Measurements from ENCODE around the gene ZCCHC7. TPM values are rescaled to one million over a fixed set of nuclear protein-coding genes. Genes with fewer than 3 reads are reported as not detected.

Gene ZCCHC7
- total RNA-seq, 1 donor from 2014 or later: 25.1 TPM

GRCh38 chr9:37126214-37126788 is 5.9 kb downstream of the ZCCHC7 start:
- H3K27ac ChIP-seq: no peak overlapping the region
- no peak for DNase-seq (ENCODE audit: low spot score in 2 of 2)
- intact Hi-C loops (cut with DNase I): loop anchor here (10.0 kb wide), 1 partner anchor 298 kb away; the partner anchor contains the start of gene GRHPR
- H3K27me3 ChIP-seq: no peaks in the 10 kb centered on the region
- no peak overlapping the region for H3K4me3 ChIP-seq
- peaks cover 9 to 26% of the 10 kb centered on the region in 2 donors for H3K36me3 ChIP-seq
- TF ChIP-seq, protein P1, sequence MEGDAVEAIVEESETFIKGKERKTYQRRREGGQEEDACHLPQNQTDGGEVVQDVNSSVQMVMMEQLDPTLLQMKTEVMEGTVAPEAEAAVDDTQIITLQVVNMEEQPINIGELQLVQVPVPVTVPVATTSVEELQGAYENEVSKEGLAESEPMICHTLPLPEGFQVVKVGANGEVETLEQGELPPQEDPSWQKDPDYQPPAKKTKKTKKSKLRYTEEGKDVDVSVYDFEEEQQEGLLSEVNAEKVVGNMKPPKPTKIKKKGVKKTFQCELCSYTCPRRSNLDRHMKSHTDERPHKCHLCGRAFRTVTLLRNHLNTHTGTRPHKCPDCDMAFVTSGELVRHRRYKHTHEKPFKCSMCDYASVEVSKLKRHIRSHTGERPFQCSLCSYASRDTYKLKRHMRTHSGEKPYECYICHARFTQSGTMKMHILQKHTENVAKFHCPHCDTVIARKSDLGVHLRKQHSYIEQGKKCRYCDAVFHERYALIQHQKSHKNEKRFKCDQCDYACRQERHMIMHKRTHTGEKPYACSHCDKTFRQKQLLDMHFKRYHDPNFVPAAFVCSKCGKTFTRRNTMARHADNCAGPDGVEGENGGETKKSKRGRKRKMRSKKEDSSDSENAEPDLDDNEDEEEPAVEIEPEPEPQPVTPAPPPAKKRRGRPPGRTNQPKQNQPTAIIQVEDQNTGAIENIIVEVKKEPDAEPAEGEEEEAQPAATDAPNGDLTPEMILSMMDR (IDR thresholded peaks at IDR 0.05): no peak
- H3K9me3 ChIP-seq: no peaks in the 10 kb centered on the region
- H3K4me1 ChIP-seq: peaks cover 0 to 10% of the 10 kb centered on the region in 2 donors

GRCh38 chr9:37127018-37127417 is 6.6 kb downstream of the ZCCHC7 start:
- Histone ChIP-seq H3K27me3 (no peaks in the 10 kb centered on the region), H3K27ac (no peak overlapping the region), H3K4me3 (no peak overlapping the region), H3K4me1 (peaks cover 0 to 6% of the 10 kb centered on the region in 2 donors), H3K36me3 (peaks cover 9 to 26% of the 10 kb centered on the region in 2 donors), H3K9me3 (no peaks in the 10 kb centered on the region)
- intact Hi-C loops (cut with DNase I): loop anchor here (10.0 kb wide), 1 partner anchor 298 kb away; the partner anchor contains the start of gene GRHPR
- TF ChIP-seq, protein P1 (IDR thresholded peaks at IDR 0.05): no peak
- DNase-seq (ENCODE audit: low spot score in 2 of 2): no peak

DNA sequence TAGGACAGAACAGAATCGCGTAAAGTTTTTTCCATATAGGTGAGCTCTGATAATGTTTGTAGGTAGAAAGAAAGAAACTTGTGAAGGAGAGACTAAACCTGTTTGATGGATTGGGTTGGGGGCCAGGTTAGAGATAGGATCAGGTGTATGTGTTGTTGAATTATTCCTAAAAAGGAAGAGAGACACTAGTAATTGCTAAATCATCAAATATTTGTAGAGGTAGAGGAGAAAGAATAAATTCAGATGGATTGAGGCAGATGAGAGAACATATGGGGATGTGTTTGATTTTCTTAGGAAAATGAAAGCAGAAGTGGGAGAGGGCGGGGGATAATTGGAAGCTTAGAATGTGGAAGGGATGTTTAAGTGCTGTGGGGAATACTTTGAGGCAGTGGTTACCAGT is 7.7 kb downstream of the ZCCHC7 start:
- peaks cover 9 to 26% of the 10 kb centered on the region in 2 donors for H3K36me3 ChIP-seq
- H3K4me3 ChIP-seq: no peak overlapping the region
- intact Hi-C loops (cut with DNase I): loop anchor here (10.0 kb wide), 1 partner anchor 297 kb away; the partner anchor contains the start of gene GRHPR
- TF ChIP-seq, protein P1 (IDR thresholded peaks at IDR 0.05): no peak
- no peaks in the 10 kb centered on the region for H3K27me3 ChIP-seq
- H3K27ac ChIP-seq: no peak overlapping the region
- DNase-seq (ENCODE audit: low spot score in 2 of 2): no peak
- no peaks in the 10 kb centered on the region for H3K4me1 ChIP-seq
- H3K9me3 ChIP-seq: no peaks in the 10 kb centered on the region

DNA sequence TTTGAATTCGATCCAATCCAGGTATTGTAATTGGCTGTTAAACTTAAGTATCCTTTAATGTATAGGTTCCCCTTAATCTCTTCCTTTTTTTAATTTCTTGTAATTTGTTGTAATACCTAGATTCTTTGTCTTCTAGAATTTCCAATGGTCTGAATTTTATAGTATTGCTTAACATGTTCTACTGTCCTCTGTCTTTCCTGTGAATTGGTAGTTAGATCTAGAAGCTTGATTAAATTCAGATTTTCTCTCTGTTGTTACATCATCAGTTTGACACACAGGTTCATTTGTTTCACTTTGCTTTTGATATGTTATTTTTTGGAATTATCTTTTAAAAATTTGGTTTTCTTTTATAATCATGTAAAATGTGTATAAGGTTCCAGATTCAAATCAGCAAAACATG is 13.8 kb downstream of the ZCCHC7 start:
- H3K4me3 ChIP-seq: no peak overlapping the region
- DNase-seq (ENCODE audit: low spot score in 2 of 2): no peak
- H3K9me3 ChIP-seq: no peaks in the 10 kb centered on the region
- no peaks in the 10 kb centered on the region for H3K27me3 ChIP-seq
- TF ChIP-seq, protein P1 (IDR thresholded peaks at IDR 0.05): no peak
- no peak overlapping the region for H3K27ac ChIP-seq
- H3K4me1 ChIP-seq: no peaks in the 10 kb centered on the region
- intact Hi-C loops (cut with DNase I): no loop called here
- H3K36me3 ChIP-seq: peaks cover 3 to 11% of the 10 kb centered on the region in 2 donors

GRCh38 chr9:37141015-37141414 is 20.6 kb downstream of the ZCCHC7 start:
- no peak overlapping the region for H3K4me3 ChIP-seq

More at GRCh38 chr9:37141015-37141414, 20.6 kb downstream of the ZCCHC7 start:
- no peaks in the 10 kb centered on the region for H3K4me1 ChIP-seq
- intact Hi-C loops (cut with DNase I): no loop called here
- TF ChIP-seq, protein P1 (IDR thresholded peaks at IDR 0.05): no peak
- H3K36me3 ChIP-seq: peaks cover 0 to 6% of the 10 kb centered on the region in 2 donors
- H3K9me3 ChIP-seq: no peaks in the 10 kb centered on the region
- no peak for DNase-seq (ENCODE audit: low spot score in 2 of 2)
- H3K27ac ChIP-seq: no peak overlapping the region
- H3K27me3 ChIP-seq: no peaks in the 10 kb centered on the region
